Left forelimb (tissue), 1 donor: ENCODE results near the gene FBXW8.
"Not testable (repeated sequence)": the region's sequence is repeated elsewhere in the genome, so short reads cannot be mapped to it uniquely, and the experiment has no call there.

Experiments
- DNase-seq: peaks from one replicate; pipeline ENCODE4 v3.0.0-alpha.2; 2018; ENCODE audit warnings: low spot score

FBXW8 gene

GRCh38 chr12:117054279-117054678 is 143.5 kb downstream of the FBXW8 start:
- no peak for DNase-seq

DNA sequence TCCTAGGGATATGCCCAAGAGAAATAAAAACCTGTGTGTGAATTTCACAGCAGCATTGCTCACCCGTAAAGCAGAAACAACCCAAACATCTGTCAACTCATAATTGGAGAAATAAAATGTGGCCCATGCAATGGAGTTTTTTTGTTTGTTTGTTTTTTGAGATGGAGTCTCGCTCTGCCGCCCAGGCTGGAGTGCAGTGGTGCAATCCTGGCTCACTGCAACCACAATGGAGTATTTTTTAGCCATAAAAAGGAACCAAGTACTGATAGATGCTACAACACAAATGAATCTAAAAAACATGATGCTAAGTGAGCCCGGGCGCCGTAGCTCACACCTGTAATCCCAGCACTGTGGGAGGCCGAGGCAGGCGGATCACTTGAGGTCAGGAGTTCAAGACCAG is 146.9 kb downstream of the FBXW8 start:
- DNase-seq: not testable (repeated sequence)

DNA sequence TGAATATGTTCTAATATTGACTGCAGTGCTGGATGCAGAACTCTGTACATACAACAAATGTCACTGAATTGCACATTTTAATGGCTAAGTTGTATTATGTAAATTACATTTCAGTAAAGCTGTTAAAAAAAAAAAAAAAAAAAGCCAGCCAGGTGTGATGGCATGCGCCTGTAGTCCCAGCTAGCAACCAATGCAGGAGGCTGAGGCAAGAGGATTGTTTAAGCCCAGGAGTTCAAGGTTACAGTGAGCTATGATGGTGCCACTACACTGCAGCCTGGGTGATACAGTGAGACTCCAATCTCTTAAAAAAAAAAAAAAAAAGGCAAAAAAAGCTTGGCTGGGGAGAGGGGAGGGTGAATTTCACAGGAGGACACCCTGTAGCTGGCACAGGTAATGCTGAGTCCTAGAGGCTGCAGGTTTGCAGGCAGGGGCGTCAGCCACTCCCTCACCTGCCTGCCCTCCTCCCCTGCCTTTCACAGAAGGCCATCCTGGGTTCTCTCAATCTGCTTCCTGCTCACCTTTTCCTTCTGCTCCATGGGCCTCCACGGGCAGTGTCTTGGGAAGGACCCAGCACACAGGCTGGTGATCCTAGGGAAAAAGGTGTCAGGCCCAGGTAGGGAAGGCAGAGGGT is 147.8 kb downstream of the FBXW8 start:
- no peak for DNase-seq

DNA sequence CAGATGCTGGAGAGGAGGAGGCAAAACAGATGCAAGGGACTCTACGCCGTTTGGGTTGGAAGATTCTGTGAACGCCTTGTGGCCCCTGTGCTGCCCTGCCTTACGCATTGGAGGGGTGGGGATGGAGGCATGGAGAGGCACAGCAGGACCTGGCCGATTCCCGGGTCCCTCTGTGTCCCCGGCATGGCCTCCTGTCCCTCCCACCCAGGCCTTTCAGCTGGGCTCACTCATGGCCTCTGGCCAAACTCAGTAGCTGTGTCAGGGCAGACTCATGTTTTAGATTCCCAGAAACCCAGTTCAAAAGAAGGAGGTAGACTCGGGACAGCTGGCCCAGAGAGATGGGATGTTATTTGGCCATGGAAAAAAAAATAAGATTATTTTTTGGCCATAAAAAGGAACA is 148.4 kb downstream of the FBXW8 start:
- no peak for DNase-seq

GRCh38 chr12:117060246-117060928 is 149.6 kb downstream of the FBXW8 start:
- DNase-seq: no peak

DNA sequence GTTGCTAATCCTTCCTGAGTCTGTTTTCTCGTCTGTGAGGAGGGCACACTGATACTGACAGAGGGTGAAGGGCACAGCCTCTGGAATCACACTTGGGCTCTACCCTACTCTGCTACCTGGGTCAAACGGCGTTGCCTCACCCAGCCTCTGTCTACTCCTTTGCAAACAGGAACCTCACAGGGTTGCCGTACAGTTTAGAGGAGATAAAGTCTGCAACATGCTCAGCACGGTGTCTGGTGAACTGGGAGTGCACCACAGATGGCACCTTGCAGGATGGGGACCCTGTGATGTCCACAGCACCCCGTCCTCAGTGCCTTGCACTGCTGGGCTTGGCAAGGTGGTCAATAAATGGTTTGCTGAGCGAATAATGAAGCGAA is 150.2 kb downstream of the FBXW8 start:
- no peak for DNase-seq

- DNase-seq: no peak
Observed at GRCh38 chr12:117061555-117062079, 150.9 kb downstream of the FBXW8 start.

DNA sequence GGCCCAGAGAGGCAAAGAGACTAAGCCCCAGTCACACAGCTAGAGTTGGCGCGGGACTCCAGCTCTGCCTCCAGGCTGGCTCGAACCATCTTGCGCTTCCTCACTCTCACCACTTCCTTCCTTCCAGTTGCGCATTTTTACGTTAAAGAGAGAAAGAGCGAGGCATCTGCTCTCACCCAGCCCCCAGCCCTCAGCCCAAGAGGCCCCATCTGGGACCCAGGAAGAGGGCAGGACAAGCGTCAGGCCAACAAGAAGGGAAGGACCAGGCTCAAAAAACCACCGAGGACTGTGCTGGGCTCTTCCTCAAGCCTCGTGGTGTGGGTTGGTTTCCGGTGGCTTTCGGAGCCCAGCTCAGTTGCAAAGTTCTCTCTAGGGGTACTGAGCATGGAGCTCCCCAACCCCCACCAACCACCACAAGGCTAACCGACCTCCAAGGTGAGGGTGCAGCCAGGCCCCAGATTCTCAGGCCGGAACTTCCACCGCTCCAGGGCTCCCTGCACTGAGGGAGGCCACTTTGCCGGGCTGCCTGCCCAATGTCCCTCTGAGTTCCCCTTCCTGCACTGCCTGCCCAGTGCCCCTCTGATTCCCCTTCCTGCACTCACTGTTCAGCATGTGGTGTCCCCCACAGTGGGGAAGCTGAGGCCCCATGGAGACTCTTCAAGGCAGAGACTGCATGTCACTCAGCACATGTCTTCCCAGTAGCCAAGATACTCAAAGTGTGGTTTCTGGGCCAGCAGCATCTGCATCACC is 152.6 kb downstream of the FBXW8 start:
- no peak for DNase-seq

DNA sequence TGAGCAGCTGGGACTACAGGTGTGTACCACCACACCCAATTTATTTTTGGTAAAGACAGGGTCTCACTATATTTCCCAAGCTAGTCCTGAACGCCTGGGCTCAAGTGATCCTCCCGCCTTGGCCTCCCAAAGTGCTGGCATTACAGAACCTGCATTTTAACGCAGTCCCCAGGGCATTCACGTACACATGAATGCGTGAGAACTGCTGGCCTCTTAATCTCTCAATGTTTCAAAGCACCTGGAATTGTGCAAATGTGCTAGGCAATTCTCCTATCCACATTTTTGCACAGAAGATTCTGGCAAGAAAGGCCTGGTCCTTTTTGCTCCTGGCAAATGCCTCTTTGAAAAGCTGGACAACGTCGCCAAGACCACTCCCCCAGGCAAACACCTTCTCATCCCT is 153.3 kb downstream of the FBXW8 start:
- DNase-seq: no peak

DNA sequence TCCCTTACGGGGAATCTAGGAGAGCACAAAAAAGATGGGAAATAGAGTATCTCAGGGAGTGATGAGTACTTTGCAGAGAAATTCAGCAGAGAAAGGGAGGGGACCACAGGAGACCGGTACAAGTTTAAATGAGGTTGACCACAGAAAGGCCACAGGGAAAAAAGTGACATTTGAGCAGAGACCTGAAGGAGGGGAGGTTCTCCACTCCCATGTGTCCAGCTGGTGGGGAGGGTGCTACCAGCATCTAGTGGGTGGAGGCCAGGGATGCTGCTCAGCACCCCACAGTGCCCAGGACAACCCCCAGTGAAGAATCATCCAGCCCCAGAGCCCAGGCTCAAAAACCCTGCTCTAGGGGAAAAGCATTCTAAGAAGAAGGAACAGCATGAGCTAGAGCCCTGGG is 153.8 kb downstream of the FBXW8 start:
- no peak for DNase-seq

- DNase-seq: no peak
Observed at GRCh38 chr12:117067016-117067415, 156.3 kb downstream of the FBXW8 start.

DNA sequence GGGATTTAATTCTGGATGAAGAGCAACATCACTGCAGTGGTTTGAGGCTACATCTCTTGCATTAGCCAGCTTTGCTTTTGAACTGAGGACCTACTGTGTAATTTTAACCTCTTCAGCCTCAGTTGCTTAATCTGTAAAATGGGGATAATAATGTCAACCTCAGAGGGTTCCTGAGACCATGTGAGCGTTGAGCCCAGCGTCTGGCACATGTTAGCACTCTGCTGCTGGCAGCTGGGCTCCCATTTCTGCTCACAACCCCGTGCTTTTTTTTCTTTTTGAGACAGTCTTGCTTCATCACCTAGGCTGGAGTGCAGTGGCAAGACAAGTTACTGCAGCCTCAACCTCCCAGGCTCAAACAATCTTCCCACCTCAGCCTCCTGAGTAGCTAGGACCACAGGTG is 156.9 kb downstream of the FBXW8 start:
- DNase-seq: no peak

- no peak for DNase-seq
Observed at GRCh38 chr12:117068492-117068891, 157.7 kb downstream of the FBXW8 start.

DNA sequence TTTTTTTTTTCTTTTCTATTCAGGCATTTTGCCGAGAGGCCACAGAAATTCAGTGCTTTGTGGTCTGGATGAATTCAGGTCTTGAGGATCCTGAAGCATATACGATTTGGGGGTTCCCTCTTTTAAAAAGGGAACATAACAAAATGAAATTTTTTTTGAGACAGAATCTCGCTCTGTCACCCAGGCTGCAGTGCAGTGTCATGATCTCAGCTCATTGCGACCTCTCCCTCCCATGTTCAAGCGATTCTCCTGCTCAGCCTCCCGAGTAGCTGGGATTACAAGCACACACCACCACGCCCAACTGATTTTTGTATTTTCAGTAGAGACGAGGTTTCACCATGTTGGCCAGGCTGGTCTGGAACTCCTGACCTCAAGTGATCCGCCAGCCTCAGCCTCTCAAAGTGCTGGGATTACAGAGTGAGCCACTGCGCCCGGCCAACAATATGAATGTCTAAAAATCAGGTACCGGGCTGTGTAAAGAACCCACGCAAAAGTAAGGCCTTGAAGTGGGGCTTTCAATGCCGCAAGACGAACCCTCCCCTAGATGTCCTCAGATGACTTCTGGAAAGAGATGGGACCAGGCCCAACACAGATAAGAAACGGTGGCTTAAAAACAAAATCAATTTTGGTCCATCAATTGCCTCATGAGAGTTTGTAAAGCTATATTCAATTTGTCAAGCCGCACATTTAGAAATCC is 158.5 kb downstream of the FBXW8 start:
- DNase-seq: no peak

DNA sequence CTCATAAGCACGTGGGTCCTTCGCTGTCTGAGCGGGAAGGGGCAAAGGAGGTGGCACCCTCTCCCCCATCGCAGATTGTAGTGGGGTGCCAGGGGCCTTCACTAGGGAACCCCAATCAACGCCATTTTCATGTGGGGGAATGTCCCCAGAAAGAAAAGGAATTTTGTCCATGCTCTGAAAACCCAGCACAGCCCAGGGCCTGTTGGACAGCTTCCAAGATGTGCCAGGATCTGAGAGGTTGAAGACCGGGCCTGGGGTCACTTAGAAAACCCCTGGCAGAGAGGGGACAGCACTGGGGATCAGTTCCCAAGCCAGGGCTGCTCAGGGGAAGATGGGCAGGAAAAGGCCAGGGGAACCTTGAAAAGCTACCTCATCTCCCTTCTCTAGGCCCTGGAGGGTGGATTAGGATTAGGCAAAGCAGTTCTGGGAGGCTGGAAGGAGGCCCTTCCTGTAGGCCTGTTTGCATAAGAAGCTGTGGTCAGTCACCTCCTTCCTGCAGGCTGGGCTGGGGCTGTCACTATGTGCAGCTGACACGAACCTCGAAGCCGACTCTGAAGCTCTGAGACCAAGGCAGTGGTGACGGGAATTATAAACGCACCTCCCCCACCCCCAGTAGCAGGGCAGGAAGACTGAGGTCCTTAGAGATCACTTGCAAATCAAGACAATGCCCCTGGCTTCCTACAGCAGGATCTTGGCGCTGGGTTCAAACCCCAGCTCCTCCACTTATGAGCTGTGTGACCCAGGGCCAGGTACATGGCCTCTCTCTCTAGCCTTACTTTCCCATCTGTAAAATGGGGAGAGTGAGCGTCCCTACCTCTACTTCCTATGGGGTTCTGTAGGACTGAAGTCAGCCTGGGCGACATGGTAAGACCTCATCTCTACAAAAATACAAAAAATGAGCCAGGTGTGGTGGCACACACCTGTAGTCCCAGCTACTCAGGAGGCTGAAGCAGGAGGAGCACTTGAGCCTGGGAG is 159.5 kb downstream of the FBXW8 start:
- DNase-seq: no peak

DNA sequence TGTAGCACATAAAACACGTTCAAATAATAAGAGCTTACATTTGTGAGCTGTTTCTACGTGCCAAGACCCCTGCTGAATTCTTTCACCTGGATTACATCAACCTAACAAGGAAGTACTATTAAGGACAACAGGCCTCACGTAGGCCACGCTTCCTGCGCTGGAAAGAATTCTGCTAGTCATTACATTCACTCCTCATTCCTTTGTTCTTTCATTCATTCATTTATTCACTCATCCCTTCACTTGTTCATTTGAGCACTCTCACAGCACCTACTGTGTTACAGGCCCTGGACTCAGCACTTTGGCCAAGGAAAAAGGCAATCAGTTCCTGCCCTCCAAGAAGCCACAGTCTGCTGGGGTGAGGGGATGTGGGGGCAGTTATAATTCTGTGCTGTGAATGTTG is 160.3 kb downstream of the FBXW8 start:
- DNase-seq: no peak

GRCh38 chr12:117072106-117072505 is 161.4 kb downstream of the FBXW8 start:
- no peak for DNase-seq

- no peak for DNase-seq
Observed at GRCh38 chr12:117072736-117073490, 162.2 kb downstream of the FBXW8 start.

GRCh38 chr12:117073611-117074010 is 162.9 kb downstream of the FBXW8 start:
- DNase-seq: no peak
